HG02678 (cell line): Measurements from ENCODE around the gene FNDC3A.
A peak's percentile ranks its signal among the peaks of the same experiment; 100 is the strongest.

Source experiments
- ATAC-seq: cut with Tn5 transposase; IDR thresholded peaks from one replicate; pipeline ENCODE4 v1.9.1; 2021; ENCODE audit warnings: mild to moderate bottlenecking, moderate library complexity; ENCODE audit not compliant: unreplicated experiment

Gene FNDC3A

DNA sequence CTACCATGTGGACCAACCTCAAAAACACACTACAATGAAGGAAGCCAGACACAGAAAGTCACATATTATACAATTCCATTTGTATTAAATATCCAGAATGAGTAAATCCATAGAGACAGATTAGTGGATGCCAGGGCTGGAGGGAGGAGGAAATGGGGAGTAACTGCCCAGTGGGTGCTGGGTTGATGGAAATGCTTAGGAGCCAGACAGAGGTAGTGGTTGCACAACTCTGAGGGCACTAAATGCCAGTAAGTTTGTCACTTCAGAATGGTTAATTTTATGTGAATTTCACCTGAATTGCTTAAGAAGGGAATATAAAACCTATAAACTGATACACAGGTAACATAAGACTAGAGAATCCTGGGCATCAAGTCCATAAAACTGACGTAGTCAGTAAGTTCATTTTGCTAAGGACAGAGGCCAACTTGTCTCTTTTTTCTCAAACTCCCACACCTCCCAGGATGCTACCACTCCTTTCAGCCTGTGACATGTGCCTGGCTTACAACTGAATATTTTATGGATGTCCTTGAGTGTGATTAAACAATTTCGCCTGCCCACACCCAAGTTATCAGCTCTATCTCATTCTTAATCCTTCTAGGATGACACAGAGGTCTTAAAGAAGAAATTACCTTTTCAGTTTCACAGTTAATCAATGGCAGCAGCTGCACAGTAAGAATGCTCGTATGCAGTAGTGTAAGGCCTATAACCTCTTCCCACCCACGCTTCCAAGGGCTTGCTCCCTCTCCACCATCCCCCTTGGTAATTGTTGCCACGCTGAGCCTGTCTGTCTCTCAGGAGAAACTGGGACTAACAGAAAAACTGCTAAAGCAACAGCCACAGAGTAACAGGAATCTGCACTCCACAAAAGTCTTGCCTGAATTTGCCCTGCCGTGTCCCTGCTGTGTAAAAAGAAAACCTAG is 238.5 kb downstream of the FNDC3A start:
- no peak for ATAC-seq

- ATAC-seq: peak; percentile 75
Observed at GRCh38 chr13:49214917-49215376, 239.2 kb downstream of the FNDC3A start.

DNA sequence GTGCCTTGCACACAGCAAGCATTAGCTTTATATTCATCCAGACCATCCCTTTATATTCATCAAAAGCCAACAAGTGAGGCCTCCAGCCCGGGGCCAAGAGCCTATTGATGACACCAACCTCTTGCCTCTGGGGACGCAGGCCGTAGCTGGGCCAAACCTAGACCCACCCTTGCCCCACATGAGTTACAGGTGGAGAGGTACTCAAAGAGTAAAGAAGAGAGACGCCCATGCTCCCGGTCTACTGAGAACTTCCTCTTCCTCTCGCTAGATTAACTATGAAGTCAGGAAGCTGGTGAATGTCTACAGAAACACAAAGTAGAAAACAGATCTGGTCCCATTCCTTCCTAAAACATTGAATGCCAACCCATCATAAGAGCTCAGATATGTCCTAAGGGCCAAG is 240.6 kb downstream of the FNDC3A start:
- no peak for ATAC-seq

- no peak for ATAC-seq
Observed at GRCh38 chr13:49217962-49218492, 242.3 kb downstream of the FNDC3A start.

DNA sequence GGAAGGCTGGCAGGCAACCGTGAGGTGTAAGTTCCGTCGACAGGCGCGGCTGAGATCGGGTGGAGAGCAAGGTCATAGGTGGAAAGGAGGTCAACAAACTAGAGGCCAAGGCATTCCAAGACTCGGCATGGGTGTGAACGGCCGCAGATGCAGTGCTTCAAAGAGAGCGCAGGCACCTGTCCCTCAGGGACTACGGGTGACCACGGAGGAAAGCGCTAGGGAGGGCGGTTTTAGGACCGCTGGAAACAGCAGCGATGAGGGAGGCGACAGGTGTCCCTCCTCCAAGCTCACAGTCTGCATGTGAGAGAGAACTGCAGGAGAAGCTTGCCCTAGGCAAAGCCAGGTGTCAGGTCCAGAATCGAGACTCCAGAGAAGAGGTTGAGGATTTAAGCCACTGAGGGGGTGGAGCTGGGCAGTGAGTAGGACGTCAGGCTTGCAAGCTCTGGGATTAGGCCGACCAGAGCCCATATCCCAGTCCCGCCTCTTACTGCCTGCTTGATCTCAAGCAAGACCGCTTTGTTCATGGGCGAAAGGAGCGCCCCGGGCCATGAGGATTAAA is 242.9 kb downstream of the FNDC3A start:
- ATAC-seq: no peak

DNA sequence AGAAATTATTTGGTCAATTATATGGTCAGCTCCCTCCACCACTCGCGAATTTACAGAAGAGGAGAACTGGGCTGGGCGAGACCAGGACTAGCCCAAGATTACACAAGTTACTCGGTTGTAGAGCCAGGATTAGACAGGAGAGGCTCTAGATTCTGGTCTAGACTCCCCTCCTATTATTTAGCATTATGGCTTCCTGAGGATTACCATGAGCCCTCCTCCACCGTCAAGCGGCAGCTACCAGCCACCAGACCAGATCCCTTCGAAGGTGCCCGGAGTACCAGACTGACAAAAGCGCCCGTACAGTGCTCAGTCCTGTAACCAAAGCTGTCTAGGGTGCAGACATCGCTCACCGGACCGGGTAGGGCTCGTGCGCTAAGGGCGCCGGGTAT is 243.9 kb downstream of the FNDC3A start:
- no peak for ATAC-seq

DNA sequence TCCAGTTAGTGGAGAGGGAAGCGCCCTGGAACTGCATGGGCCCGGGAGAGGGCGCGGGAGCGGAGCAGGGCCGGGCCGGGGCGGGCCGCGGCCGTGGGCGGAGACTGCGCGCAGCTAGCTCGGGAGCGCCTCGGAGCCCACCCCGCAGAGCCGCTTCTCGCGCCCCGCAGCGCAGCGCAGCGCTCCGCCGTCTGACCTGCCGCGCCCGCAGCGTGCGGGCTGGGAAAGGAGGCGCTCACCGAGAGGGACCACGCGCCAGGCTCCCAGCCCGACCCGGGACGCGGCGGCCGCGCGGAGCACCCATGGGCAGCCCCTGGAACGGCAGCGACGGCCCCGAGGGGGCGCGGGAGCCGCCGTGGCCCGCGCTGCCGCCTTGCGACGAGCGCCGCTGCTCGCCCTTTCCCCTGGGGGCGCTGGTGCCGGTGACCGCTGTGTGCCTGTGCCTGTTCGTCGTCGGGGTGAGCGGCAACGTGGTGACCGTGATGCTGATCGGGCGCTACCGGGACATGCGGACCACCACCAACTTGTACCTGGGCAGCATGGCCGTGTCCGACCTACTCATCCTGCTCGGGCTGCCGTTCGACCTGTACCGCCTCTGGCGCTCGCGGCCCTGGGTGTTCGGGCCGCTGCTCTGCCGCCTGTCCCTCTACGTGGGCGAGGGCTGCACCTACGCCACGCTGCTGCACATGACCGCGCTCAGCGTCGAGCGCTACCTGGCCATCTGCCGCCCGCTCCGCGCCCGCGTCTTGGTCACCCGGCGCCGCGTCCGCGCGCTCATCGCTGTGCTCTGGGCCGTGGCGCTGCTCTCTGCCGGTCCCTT is 244.5 kb downstream of the FNDC3A start, which contains the start of gene MLNR:
TSS of gene MLNR (plus strand) at position 303 of the 820 bp plus-strand sequence. CDS start at position 303, 0 bp downstream.
- no peak for ATAC-seq

- ATAC-seq: no peak
Observed at GRCh38 chr13:49220856-49221589, 245.3 kb downstream of the FNDC3A start.

- no peak for ATAC-seq
Observed at GRCh38 chr13:49221590-49221965, 245.9 kb downstream of the FNDC3A start.

DNA sequence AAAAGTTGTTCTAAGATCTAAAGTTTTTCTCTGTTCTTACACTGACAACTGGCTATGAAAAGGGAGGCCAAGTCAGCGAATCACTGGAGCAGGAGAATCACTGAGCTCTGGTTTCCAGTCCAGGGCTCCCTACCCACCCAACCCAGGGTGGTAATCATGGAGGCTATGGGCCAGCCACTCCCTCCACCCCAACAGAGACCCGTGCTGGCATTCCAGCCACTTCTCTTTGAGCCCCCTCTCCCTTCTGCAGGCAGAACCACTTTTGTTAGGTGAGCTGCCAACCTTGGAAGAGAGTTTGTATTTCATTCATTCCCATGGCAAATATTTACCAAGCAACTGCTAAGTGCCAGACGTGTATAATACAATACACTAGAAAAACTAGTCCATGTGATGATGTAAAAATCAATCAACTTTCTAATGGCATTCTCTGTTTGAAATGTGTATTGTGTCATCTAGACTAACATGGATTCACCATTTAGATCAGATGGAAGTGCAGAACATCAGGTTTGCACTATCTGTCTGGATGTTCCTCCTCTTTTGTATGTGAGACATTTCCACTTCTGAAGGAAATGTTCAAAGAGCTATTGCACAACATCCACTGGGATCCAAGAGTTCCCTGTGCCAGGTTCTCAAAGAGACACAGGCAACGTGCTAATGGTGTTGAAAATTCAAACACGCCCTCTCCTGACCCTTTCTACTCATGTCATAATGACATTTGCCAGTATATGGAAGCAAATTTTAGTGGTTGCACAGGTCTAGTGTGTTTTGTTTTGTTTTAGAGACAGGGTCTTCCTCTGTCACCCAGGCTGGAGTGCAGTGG is 249.7 kb downstream of the FNDC3A start:
- no peak for ATAC-seq

DNA sequence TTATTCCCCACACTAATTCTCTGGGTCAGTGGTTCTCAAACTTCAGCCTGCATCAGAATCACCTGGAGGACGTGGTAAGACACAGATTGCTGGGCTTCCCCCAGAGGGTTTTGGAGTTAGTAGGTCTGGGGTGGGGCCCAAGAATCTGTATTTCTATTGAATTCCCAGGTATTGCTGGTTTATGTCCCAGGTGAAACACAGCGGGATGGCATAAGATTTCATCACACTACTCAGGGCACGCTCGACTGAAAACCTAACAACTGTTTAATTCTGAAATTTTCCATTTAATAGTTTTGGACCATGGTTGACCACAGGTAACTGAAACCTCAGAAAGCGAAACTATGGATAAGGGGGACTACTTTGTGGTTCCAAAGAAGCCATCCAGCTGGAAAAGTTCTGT is 250.9 kb downstream of the FNDC3A start:
- ATAC-seq: no peak

DNA sequence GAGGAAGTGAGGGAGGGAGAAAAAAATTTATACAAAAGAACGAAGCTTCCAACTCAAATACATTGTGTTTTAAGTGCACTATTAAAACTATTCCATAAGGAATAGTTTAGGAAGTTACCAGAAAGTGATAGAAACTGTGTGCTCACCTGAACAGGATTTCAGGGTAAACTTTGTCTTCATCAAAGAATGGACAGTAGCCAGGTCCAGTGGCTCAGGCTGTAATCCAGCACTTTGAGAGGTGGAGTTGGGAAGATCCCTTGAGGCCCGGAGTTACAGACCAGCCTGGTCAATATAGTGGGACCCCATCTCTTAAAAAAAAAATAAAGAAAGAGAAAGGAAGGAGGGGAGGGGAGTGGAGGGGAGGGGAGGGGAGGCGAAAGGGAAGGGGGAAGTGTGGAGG is 259.0 kb downstream of the FNDC3A start:
- no peak for ATAC-seq

DNA sequence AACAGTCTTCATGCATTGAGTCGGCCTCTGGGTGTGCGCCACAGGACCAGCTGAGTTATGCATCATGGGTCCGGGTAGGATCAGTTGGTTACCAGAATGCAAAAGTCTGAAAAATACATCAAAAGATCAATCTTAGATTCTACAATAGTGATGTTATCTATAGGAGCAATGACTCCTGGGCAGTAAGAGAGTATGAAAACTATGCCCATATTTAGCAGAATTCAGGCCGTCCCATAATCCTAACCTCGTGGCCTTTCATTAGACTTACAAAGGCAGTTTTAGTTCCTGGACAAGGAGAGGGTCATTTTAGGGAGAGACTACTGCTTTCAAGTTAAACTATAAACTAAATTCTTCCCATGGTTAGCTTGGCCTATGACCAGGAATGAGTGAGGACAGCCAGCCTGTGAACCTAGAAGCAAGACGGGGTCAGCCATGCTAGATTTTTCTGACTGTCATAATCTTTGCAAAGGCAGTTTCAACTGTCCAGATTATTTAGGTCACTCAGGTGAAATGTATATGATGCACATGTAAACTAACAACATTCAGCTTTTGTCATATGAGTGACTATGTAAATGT is 260.2 kb downstream of the FNDC3A start:
- ATAC-seq: no peak

DNA sequence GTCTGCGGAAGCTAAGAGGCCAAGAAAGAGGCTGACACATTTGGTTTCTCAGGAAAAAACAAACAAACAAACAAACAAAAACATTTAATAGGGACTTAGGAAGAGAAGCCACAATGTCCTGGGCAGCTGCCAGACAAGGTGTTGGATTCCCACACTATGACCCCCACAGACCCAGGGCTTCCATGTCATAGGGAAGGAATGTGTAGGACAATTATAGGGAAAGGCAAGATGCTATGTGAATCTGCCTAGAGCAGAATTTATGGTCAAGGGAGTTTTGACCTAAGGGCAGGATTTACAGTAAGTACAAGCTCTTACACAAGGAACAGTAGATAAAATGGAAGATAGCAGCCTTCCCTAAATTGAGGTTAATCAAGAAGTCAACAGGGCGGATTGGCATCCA is 262.9 kb downstream of the FNDC3A start:
- no peak for ATAC-seq

GRCh38 chr13:49240017-49240416 is 264.3 kb downstream of the FNDC3A start:
- ATAC-seq: no peak

DNA sequence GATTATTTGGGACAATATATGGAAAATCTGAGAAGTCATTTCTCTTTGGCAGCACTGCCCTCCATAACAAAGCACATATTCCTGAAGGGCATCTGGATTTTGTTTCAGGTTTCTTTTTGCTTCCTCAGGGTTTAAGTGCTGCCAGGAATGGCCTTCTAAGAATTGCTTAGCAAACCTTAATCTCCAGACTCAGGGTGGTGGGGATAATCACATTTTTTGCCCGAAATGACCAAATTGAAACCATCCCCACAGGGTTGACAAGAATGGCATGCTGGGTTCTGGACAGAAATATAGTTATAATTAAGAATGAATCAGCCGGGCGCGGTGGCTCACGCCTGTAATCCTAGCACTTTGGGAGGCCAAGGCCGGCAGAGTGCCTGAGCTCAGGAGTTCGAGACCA is 265.6 kb downstream of the FNDC3A start:
- no peak for ATAC-seq

DNA sequence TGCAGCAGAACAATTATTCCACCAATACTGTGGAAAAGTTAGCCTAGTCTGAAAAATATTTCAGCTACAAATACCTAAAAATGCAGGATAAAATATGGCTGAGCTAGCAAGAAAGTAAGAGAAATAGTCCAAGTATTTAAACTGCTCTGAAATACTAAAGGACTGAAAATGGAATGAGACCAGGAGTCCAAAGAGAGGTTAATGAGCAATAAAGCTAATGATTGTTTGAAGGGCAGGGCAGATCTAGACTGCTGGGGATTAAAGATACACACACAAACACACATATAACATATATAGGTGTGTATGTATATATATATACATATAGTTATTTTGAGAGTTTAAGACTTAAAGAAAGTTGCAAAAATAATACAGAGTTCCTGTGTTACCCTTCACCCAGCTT is 269.4 kb downstream of the FNDC3A start:
- ATAC-seq: no peak

DNA sequence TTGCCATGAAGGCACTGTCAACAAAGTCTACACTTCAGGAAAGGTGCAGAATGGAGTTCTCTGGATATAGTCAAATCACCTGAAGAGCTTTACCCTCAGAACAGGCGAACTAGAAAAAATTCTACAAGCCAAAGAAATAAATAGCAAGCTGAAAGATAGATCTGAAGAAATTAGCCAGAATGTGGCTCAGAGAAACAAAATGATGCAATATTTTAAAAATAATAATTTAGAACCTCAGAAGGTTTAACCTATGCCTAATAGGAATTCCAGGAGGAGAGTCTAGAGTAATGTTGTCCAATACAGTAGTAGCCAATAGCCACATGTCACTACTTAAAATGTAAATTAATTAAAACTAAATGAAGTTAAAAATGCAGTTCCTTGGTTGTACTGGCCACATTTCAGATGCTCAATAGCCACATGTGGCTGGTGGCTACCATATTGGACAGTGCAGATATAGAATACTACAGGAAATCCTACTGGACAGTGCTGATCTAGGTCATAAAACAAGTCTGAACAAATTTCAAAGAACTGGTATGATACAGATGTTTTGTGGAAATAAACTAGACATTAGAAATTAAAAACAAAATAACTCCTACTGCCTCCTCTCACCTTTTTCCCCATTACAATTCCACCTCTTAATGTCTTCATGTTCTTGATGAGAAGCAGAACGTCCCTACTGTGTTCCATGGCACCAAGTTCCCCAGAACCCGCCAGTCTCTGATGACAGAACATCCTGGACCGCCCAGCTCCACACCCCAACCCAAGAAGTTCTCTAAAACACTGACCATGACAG is 271.3 kb downstream of the FNDC3A start:
- ATAC-seq: peak; percentile 39
